ENCODE measurements around the gene CDYL2.

Gene CDYL2

DNA sequence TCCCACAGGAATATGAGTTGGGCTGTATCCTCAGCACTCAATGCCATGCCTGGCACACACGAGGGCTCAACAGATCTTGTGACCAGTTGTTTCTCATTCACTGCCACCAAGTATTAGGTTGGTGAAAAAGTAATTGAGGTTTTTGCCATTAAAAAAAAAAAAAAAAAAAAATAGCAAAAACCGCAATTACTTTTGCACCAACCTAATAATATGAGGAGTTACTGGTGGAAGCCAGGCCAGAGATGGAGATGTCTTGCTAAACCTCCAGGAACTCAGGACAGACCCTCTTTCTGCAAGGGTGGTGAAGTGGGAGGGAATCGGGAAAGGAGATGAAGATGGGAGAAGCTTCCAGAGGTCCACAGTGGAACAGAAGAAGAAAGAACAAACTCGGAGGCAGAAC lies 139.0 kb downstream of the CDYL2 start:
- no peak for DNase-seq (ENCODE audit: extremely low read depth, low read depth)
- TF ChIP-seq, protein P1, sequence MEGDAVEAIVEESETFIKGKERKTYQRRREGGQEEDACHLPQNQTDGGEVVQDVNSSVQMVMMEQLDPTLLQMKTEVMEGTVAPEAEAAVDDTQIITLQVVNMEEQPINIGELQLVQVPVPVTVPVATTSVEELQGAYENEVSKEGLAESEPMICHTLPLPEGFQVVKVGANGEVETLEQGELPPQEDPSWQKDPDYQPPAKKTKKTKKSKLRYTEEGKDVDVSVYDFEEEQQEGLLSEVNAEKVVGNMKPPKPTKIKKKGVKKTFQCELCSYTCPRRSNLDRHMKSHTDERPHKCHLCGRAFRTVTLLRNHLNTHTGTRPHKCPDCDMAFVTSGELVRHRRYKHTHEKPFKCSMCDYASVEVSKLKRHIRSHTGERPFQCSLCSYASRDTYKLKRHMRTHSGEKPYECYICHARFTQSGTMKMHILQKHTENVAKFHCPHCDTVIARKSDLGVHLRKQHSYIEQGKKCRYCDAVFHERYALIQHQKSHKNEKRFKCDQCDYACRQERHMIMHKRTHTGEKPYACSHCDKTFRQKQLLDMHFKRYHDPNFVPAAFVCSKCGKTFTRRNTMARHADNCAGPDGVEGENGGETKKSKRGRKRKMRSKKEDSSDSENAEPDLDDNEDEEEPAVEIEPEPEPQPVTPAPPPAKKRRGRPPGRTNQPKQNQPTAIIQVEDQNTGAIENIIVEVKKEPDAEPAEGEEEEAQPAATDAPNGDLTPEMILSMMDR (IDR thresholded peaks at IDR 0.05; ENCODE audit: low read depth, low read length) = no peak

DNA sequence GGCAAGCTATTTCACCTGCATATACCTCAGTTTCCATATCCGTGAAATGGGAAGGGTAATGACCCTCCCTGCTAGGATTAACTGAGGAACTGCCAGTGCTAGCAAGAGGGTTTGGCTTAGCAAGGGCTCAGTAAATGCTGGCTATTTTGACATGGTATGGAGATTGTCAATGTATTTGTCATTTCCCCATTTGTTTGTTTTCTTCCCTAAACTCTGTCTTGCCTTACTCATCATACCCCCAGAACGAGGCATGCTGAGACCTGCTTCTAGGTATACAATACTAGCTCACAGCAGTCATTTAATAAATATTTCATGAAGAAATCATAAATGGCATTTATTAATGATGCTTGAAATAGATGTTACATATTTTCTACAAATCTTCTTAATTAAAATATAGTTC lies 139.6 kb downstream of the CDYL2 start:
- no peak for DNase-seq (ENCODE audit: extremely low read depth, low read depth)
- TF ChIP-seq, protein P1 (IDR thresholded peaks at IDR 0.05; ENCODE audit: low read depth, low read length) = no peak

DNA sequence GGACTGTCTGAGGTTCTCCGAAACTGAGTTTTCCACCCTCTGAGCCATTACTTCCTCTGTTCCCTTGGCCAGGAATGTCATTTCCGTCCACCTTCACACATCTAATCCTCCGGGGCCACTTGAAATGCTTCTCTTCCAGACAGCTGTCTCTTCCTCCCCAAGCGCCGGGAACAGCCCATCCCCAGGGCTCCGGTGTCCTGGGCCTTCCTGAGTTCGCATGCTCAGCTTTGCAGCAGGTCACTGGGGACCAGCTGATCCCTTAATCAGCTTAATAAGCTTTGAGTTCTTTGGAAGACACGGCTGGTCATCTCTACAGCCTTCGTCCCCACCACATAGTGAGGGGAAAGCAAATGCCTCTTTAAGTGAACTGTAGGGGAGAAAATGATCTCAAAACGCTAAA lies 140.2 kb downstream of the CDYL2 start:
- no peak for DNase-seq (ENCODE audit: extremely low read depth, low read depth)
- TF ChIP-seq, protein P1 (IDR thresholded peaks at IDR 0.05; ENCODE audit: low read depth, low read length) = no peak

DNA sequence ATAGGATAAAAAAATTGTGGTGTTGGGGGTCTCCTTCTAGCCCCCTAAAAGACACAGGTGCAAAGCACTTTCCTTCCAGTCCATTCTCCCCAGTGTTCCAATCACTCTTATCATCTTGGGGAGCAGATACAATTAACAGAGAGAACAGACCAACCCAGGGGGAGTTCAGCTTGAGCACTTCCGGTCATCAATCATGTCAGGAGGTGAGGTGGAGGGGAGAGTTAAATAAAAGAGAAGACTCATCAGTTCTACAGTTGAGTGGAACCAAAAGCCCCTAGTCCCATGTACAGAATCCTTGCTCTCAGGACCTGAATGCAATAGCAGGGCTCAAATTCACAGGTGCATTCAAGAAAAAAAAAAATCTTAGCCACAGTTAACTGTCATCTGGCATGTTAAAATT lies 141.3 kb downstream of the CDYL2 start:
- TF ChIP-seq, protein P1 (IDR thresholded peaks at IDR 0.05; ENCODE audit: low read depth, low read length) = no peak
- DNase-seq (ENCODE audit: extremely low read depth, low read depth) = no peak

DNA sequence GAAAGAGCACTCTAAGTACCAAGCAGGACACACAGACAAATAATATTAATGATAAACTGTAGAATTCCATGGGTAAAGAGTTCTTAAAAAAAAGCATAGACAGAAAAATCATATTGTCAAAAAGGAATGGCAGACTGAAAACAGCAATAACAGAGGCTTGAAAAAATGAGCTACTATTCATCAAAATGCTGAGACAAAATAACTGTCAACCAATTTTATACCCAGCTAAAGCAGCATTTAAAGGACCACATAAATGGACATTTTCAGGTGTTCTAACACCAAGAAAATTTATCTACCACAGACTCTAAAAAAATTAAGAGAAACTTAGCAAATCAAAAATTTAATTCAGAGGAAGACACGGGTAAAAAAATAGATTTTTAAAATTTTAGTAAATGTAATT lies 144.5 kb downstream of the CDYL2 start:
- no peak for DNase-seq (ENCODE audit: extremely low read depth, low read depth)

DNA sequence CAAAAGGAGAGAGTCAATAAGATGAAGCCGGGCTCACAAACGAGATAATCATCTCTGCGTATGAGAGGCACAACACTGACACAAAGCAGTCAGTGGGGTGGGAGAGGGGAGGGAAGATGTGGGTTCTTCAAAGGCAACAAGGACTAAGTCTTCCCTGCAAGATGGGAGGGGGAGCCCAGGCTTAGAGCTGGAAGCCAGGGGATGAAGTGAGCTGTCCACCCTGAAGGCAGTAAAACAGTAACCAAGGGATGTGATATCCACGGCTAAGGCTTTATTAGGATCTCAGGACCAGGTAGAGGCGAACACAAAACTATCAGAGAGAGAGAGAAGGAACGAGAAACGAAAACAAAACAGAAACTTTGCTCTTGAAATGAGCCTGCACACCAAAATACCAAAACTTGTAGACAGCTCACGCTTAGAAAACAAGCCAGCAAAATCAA lies 147.7 kb downstream of the CDYL2 start:
- TF ChIP-seq, protein P1 (IDR thresholded peaks at IDR 0.05; ENCODE audit: low read depth, low read length) = no peak
- DNase-seq (ENCODE audit: extremely low read depth, low read depth) = no peak

More for the DNA sequence above, 144.5 kb downstream of the CDYL2 start:
- TF ChIP-seq, protein P1 (IDR thresholded peaks at IDR 0.05; ENCODE audit: low read depth, low read length) = no peak

DNA sequence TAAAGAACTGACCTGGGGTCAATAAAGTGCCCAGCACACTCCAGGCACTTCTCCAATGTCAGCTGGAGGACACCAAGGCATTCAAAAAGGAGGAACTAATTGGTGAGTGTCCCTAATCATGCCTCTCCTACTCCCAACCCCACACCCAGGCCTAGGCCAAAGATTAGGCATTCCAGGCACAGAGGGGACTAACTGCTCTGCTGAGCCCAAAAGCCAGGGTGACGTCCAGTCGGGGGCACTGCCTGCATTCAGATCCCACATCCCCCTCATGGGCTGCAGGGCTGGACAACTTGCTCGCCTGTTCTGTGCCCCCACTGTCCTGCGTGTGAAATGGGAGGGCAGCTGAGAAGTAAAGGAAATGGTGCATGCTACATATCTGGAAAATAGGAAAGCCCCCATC lies 148.2 kb downstream of the CDYL2 start:
- no peak for DNase-seq (ENCODE audit: extremely low read depth, low read depth)
- TF ChIP-seq, protein P1 (IDR thresholded peaks at IDR 0.05; ENCODE audit: low read depth, low read length) = no peak
